Calu3 (cell line): ENCODE results near the gene AIP. TPM values are rescaled to one million over a fixed set of nuclear protein-coding genes. Genes with fewer than 3 reads are reported as not detected.

Experiments
- BruUV-seq: library from RNA; stranded (reverse); fragments of 400-500 nt; replicated peaks from 2 replicates; lab custom pipeline; 2021; lab: Mats Ljungman, UMichigan
- CTCF ChIA-PET: fragments of 300-600 bp; sonication (Branson Sonifier 250); formaldehyde crosslinking; loops from one replicate; lab custom pipeline; 2022; ENCODE audit warnings: antibody characterized with exemption; lab: Charles Lee
- DNase-seq: peaks from one replicate; pipeline ENCODE4 v3.0.0; 2022
- H3K27ac Mint-ChIP-seq: one replicate; pipeline ENCODE4 v1.8.0; 2022; ENCODE audit warnings: mixed read lengths; ENCODE audit not compliant: unreplicated experiment
- H3K27me3 Mint-ChIP-seq: one replicate; pipeline ENCODE4 v1.8.0; 2022; ENCODE audit warnings: mixed read lengths; ENCODE audit not compliant: unreplicated experiment
- H3K36me3 Mint-ChIP-seq: one replicate; pipeline ENCODE4 v1.8.0; 2022; ENCODE audit warnings: mild to moderate bottlenecking, moderate library complexity, mixed read lengths; ENCODE audit not compliant: insufficient read depth, unreplicated experiment
- H3K4me1 Mint-ChIP-seq: one replicate; pipeline ENCODE4 v1.8.0; 2022; ENCODE audit warnings: mild to moderate bottlenecking, low read depth, mixed read lengths; ENCODE audit not compliant: unreplicated experiment
- H3K4me3 Mint-ChIP-seq: one replicate; pipeline ENCODE4 v1.8.0; 2022; ENCODE audit warnings: mild to moderate bottlenecking, low read depth, moderate library complexity, mixed read lengths; ENCODE audit not compliant: unreplicated experiment
- H3K9me3 Mint-ChIP-seq: one replicate; pipeline ENCODE4 v1.8.0; 2022; ENCODE audit warnings: low read depth, mixed read lengths; ENCODE audit not compliant: unreplicated experiment
- CTCF ChIP-seq: fragments of 200-600 bp; IDR thresholded peaks from one replicate; pipeline ENCODE4 v1.8.0; 2022; ENCODE audit warnings: antibody characterized with exemption; ENCODE audit not compliant: unreplicated experiment
- intact Hi-C: fragments of 100-400 bp; cut with micrococcal nuclease; formaldehyde crosslinking; loops from one replicate; pipeline ENCODE4 v1.10.0; 2022; ENCODE audit not compliant: unreplicated experiment
- total RNA-seq: library from RNA; stranded (reverse); gene quantifications from 2 replicates; pipeline ENCODE4 v1.2.3, GENCODE V29; 2022

AIP gene
- total RNA-seq, 1 experiment from 2014 or later, result 44.0 TPM

- H3K36me3 Mint-ChIP-seq, result peaks cover 60% of the 10 kb centered on the region
- CTCF ChIA-PET, result no interaction called here
- BruUV-seq, result no TSS peak
- DNase-seq, result no peak
- H3K4me3 Mint-ChIP-seq, result no peak overlapping the region
- intact Hi-C loops, result no loop called here
- no peaks in the 10 kb centered on the region for H3K27me3 Mint-ChIP-seq
- peaks cover 12% of the 10 kb centered on the region for H3K4me1 Mint-ChIP-seq
- no peaks in the 10 kb centered on the region for H3K9me3 Mint-ChIP-seq
- TF ChIP-seq CTCF, result no peak
- H3K27ac Mint-ChIP-seq, result no peak overlapping the region
Measured at GRCh38 chr11:67435031-67435726, 47.6 kb upstream of the AIP start.

- intact Hi-C loops, result no loop called here
- BruUV-seq, result no TSS peak
- Mint-ChIP-seq H3K4me1 (peaks cover 14% of the 10 kb centered on the region), H3K4me3 (no peak overlapping the region), H3K36me3 (peaks cover 66% of the 10 kb centered on the region), H3K27me3 (no peaks in the 10 kb centered on the region), H3K27ac (no peak overlapping the region), H3K9me3 (no peaks in the 10 kb centered on the region)
- CTCF ChIA-PET, result no interaction called here
- no peak for DNase-seq
- no peak for TF ChIP-seq CTCF
Measured at GRCh38 chr11:67435727-67436458, 46.9 kb upstream of the AIP start.

GRCh38 chr11:67436459-67437081 lies 46.3 kb upstream of the AIP start:
- Mint-ChIP-seq H3K27ac (no peak overlapping the region), H3K36me3 (peaks cover 71% of the 10 kb centered on the region), H3K4me3 (no peak overlapping the region), H3K9me3 (no peaks in the 10 kb centered on the region), H3K27me3 (no peaks in the 10 kb centered on the region), H3K4me1 (peaks cover 14% of the 10 kb centered on the region)
- no TSS peak for BruUV-seq
- no peak for DNase-seq
- intact Hi-C loops, result no loop called here
- CTCF ChIA-PET, result interaction anchor here (0.5 kb wide), 1 partner anchor 55 kb away, joined by 3 read pairs; no protein-coding TSS in a partner anchor
- no peak for TF ChIP-seq CTCF

GRCh38 chr11:67437082-67437808 lies 45.6 kb upstream of the AIP start, which contains the start of gene PTPRCAP:
TSS of gene PTPRCAP (minus strand) at chr11:67437682. CDS start at chr11:67437619, 63 bp downstream.
- no peak within 1 kb of the TSS for H3K4me3 Mint-ChIP-seq
- H3K36me3 Mint-ChIP-seq, result peaks cover 73% of the 10 kb centered on the region
- no peak for DNase-seq
- BruUV-seq, result no TSS peak
- CTCF ChIA-PET, result no interaction called here
- no peaks in the 10 kb centered on the region for H3K9me3 Mint-ChIP-seq
- intact Hi-C loops, result no loop called here
- no peak within 1 kb of the TSS for H3K27ac Mint-ChIP-seq
- H3K27me3 Mint-ChIP-seq, result no peaks in the 10 kb centered on the region
- TF ChIP-seq CTCF, result no peak
- H3K4me1 Mint-ChIP-seq, result peaks cover 14% of the 10 kb centered on the region
